ENCODE data around the gene NTM.

NTM gene

GRCh38 chr11:131533998-131534397 lies 163.6 kb downstream of the NTM start:
- H3K4me3 ChIP-seq (ENCODE audit: low read length, poor library complexity, severe bottlenecking), result no peak overlapping the region

GRCh38 chr11:131534611-131535010 lies 164.2 kb downstream of the NTM start:
- TF ChIP-seq CTCF (conservative IDR thresholded peaks at IDR 0.05; ENCODE audit: low read length), result no peak
- TF ChIP-seq EZH2phosphoT487 (IDR thresholded peaks at IDR 0.05; ENCODE audit: borderline replicate concordance), result no peak
- no peaks in the 10 kb centered on the region for H3K4me1 ChIP-seq (ENCODE audit: insufficient read depth, low read length, poor library complexity, severe bottlenecking)
- H3K4me3 ChIP-seq (ENCODE audit: low read length, poor library complexity, severe bottlenecking), result no peak overlapping the region
- H3K79me2 ChIP-seq (ENCODE audit: insufficient read depth, low read length), result no peaks in the 10 kb centered on the region
- H3K36me3 ChIP-seq (ENCODE audit: insufficient read depth, low read length), result no peaks in the 10 kb centered on the region
- no peaks in the 10 kb centered on the region for H3K9me2 ChIP-seq (replicated peaks; ENCODE audit: low read depth, low read length)
- no peaks in the 10 kb centered on the region for H3F3A ChIP-seq (ENCODE audit: low read depth)
- H3K27me3 ChIP-seq (ENCODE audit: insufficient read depth, low read length, poor library complexity, severe bottlenecking), result no peaks in the 10 kb centered on the region
- H3K4me2 ChIP-seq (ENCODE audit: low read depth, low read length, poor library complexity, severe bottlenecking), result no peak overlapping the region
- H3K9me3 ChIP-seq (ENCODE audit: insufficient read depth, low read depth, low read length), result no peaks in the 10 kb centered on the region
- H2AFZ ChIP-seq (ENCODE audit: low read length), result no peak overlapping the region
- no peak overlapping the region for H3K9ac ChIP-seq (ENCODE audit: low read depth, low read length, poor library complexity, severe bottlenecking)
- H4K20me1 ChIP-seq (ENCODE audit: insufficient read depth, low read length, poor library complexity, severe bottlenecking), result no peaks in the 10 kb centered on the region

More at GRCh38 chr11:131533998-131534397, 163.6 kb downstream of the NTM start:
- Histone ChIP-seq H3K9me2 (replicated peaks; ENCODE audit: low read depth, low read length) (no peaks in the 10 kb centered on the region), H4K20me1 (ENCODE audit: insufficient read depth, low read length, poor library complexity, severe bottlenecking) (no peaks in the 10 kb centered on the region), H3K36me3 (ENCODE audit: insufficient read depth, low read length) (no peaks in the 10 kb centered on the region), H3K27me3 (ENCODE audit: insufficient read depth, low read length, poor library complexity, severe bottlenecking) (no peaks in the 10 kb centered on the region), H2AFZ (ENCODE audit: low read length) (no peak overlapping the region), H3K79me2 (ENCODE audit: insufficient read depth, low read length) (no peaks in the 10 kb centered on the region), H3K4me1 (ENCODE audit: insufficient read depth, low read length, poor library complexity, severe bottlenecking) (no peaks in the 10 kb centered on the region), H3K9ac (ENCODE audit: low read depth, low read length, poor library complexity, severe bottlenecking) (no peak overlapping the region), H3K4me2 (ENCODE audit: low read depth, low read length, poor library complexity, severe bottlenecking) (no peak overlapping the region), H3K9me3 (ENCODE audit: insufficient read depth, low read depth, low read length) (no peaks in the 10 kb centered on the region), H3F3A (ENCODE audit: low read depth) (no peaks in the 10 kb centered on the region)
- TF ChIP-seq EZH2phosphoT487 (IDR thresholded peaks at IDR 0.05; ENCODE audit: borderline replicate concordance), result no peak
- no peak for TF ChIP-seq CTCF (conservative IDR thresholded peaks at IDR 0.05; ENCODE audit: low read length)

- Histone ChIP-seq H3K9ac (ENCODE audit: low read depth, low read length, poor library complexity, severe bottlenecking) (no peak overlapping the region), H2AFZ (ENCODE audit: low read length) (no peak overlapping the region), H3K9me2 (replicated peaks; ENCODE audit: low read depth, low read length) (no peaks in the 10 kb centered on the region), H3K4me1 (ENCODE audit: insufficient read depth, low read length, poor library complexity, severe bottlenecking) (no peaks in the 10 kb centered on the region), H4K20me1 (ENCODE audit: insufficient read depth, low read length, poor library complexity, severe bottlenecking) (no peaks in the 10 kb centered on the region), H3K4me3 (ENCODE audit: low read length, poor library complexity, severe bottlenecking) (no peak overlapping the region), H3K27me3 (ENCODE audit: insufficient read depth, low read length, poor library complexity, severe bottlenecking) (no peaks in the 10 kb centered on the region), H3K4me2 (ENCODE audit: low read depth, low read length, poor library complexity, severe bottlenecking) (no peak overlapping the region), H3K9me3 (ENCODE audit: insufficient read depth, low read depth, low read length) (no peaks in the 10 kb centered on the region), H3K79me2 (ENCODE audit: insufficient read depth, low read length) (no peaks in the 10 kb centered on the region), H3F3A (ENCODE audit: low read depth) (no peaks in the 10 kb centered on the region), H3K36me3 (ENCODE audit: insufficient read depth, low read length) (no peaks in the 10 kb centered on the region)
- no peak for TF ChIP-seq EZH2phosphoT487 (IDR thresholded peaks at IDR 0.05; ENCODE audit: borderline replicate concordance)
- TF ChIP-seq CTCF (conservative IDR thresholded peaks at IDR 0.05; ENCODE audit: low read length), result no peak
These were observed 165.7 kb downstream of the NTM start for GRCh38 chr11:131536159-131536558.

All from Loucy (cell line).